ENCODE data around the gene CFAP20DC.

Gene CFAP20DC

DNA sequence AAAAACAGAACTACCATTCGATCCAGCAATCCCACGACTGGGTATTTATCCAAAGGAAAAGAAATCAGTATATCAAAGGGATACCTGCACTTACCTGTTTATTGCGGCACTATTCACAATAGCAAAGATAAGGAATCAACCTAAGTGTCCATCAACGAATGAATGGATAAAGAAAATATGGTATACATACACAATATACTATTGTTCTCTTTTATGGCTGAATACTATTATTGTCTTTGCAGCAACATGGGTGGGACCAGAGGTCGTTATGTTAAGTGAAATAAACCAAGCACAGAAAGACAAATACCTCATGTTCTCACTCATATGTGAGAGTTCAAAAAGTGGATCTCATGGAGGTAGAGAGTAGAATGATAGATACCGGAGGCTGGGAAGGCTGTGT, 264.9 kb downstream of the CFAP20DC start:
- Histone ChIP-seq H3K4me1 (ENCODE audit: low read length) (no peaks in the 10 kb centered on the region), H3K36me3 (replicated peaks; ENCODE audit: low read depth, low read length) (no peaks in the 10 kb centered on the region), H3K4me3 (ENCODE audit: low read length) (no peak overlapping the region), H3K9ac (ENCODE audit: low read length) (no peak overlapping the region), H3K27ac (ENCODE audit: low read length) (no peak overlapping the region), H3K9me3 (ENCODE audit: insufficient read depth, low read length) (peaks cover 7% of the 10 kb centered on the region; the same call in 1 of the 2 replicates), H3K27me3 (ENCODE audit: low read depth, low read length) (peaks cover 13% of the 10 kb centered on the region), H3K4me2 (ENCODE audit: low read length) (no peak overlapping the region), H3K79me2 (ENCODE audit: low read length) (no peaks in the 10 kb centered on the region), H2AFZ (ENCODE audit: low read depth, low read length) (no peak overlapping the region), H4K20me1 (ENCODE audit: insufficient read depth, low read length) (no peaks in the 10 kb centered on the region)
- no peak for TF ChIP-seq EZH2phosphoT487 (IDR thresholded peaks at IDR 0.05; ENCODE audit: low read depth)
- TF ChIP-seq, protein P1, sequence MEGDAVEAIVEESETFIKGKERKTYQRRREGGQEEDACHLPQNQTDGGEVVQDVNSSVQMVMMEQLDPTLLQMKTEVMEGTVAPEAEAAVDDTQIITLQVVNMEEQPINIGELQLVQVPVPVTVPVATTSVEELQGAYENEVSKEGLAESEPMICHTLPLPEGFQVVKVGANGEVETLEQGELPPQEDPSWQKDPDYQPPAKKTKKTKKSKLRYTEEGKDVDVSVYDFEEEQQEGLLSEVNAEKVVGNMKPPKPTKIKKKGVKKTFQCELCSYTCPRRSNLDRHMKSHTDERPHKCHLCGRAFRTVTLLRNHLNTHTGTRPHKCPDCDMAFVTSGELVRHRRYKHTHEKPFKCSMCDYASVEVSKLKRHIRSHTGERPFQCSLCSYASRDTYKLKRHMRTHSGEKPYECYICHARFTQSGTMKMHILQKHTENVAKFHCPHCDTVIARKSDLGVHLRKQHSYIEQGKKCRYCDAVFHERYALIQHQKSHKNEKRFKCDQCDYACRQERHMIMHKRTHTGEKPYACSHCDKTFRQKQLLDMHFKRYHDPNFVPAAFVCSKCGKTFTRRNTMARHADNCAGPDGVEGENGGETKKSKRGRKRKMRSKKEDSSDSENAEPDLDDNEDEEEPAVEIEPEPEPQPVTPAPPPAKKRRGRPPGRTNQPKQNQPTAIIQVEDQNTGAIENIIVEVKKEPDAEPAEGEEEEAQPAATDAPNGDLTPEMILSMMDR (IDR thresholded peaks at IDR 0.05; ENCODE audit: low read depth, low read length), result no peak

- no peak overlapping the region for H3K27ac ChIP-seq (ENCODE audit: low read length)
- H3K9ac ChIP-seq (ENCODE audit: low read length), result no peak overlapping the region
- H3K9me3 ChIP-seq (ENCODE audit: insufficient read depth, low read length), result peaks cover 11% of the 10 kb centered on the region; the same call in 1 of the 2 replicates
- H2AFZ ChIP-seq (ENCODE audit: low read depth, low read length), result no peak overlapping the region
- no peaks in the 10 kb centered on the region for H3K79me2 ChIP-seq (ENCODE audit: low read length)
- H3K4me1 ChIP-seq (ENCODE audit: low read length), result no peaks in the 10 kb centered on the region
- H3K4me2 ChIP-seq (ENCODE audit: low read length), result no peak overlapping the region
- H3K4me3 ChIP-seq (ENCODE audit: low read length), result no peak overlapping the region
- H3K36me3 ChIP-seq (replicated peaks; ENCODE audit: low read depth, low read length), result no peaks in the 10 kb centered on the region
- TF ChIP-seq EZH2phosphoT487 (IDR thresholded peaks at IDR 0.05; ENCODE audit: low read depth), result no peak
- TF ChIP-seq, protein P1 (IDR thresholded peaks at IDR 0.05; ENCODE audit: low read depth, low read length), result no peak
- no peaks in the 10 kb centered on the region for H4K20me1 ChIP-seq (ENCODE audit: insufficient read depth, low read length)
- H3K27me3 ChIP-seq (ENCODE audit: low read depth, low read length), result peaks cover 13% of the 10 kb centered on the region
These were observed 265.4 kb downstream of the CFAP20DC start for GRCh38 chr3:58784425-58784824.

- no peaks in the 10 kb centered on the region for H3K4me1 ChIP-seq (ENCODE audit: low read length)
- TF ChIP-seq, protein P1 (IDR thresholded peaks at IDR 0.05; ENCODE audit: low read depth, low read length), result no peak
- no peak for TF ChIP-seq EZH2phosphoT487 (IDR thresholded peaks at IDR 0.05; ENCODE audit: low read depth)
- no peak overlapping the region for H3K4me2 ChIP-seq (ENCODE audit: low read length)
- no peaks in the 10 kb centered on the region for H4K20me1 ChIP-seq (ENCODE audit: insufficient read depth, low read length)
- no peak overlapping the region for H3K27ac ChIP-seq (ENCODE audit: low read length)
- H2AFZ ChIP-seq (ENCODE audit: low read depth, low read length), result no peak overlapping the region
- H3K36me3 ChIP-seq (replicated peaks; ENCODE audit: low read depth, low read length), result no peaks in the 10 kb centered on the region
- no peak overlapping the region for H3K4me3 ChIP-seq (ENCODE audit: low read length)
- H3K9ac ChIP-seq (ENCODE audit: low read length), result no peak overlapping the region
- H3K27me3 ChIP-seq (ENCODE audit: low read depth, low read length), result peaks cover 13% of the 10 kb centered on the region
- peaks cover 11% of the 10 kb centered on the region; the same call in 1 of the 2 replicates for H3K9me3 ChIP-seq (ENCODE audit: insufficient read depth, low read length)
- no peaks in the 10 kb centered on the region for H3K79me2 ChIP-seq (ENCODE audit: low read length)
These were observed 266.0 kb downstream of the CFAP20DC start for GRCh38 chr3:58783845-58784244.

GRCh38 chr3:58779934-58780333, 269.9 kb downstream of the CFAP20DC start:
- Histone ChIP-seq H3K36me3 (replicated peaks; ENCODE audit: low read depth, low read length) (no peaks in the 10 kb centered on the region), H4K20me1 (ENCODE audit: insufficient read depth, low read length) (no peaks in the 10 kb centered on the region), H3K27me3 (ENCODE audit: low read depth, low read length) (no peaks in the 10 kb centered on the region), H3K9me3 (ENCODE audit: insufficient read depth, low read length) (peaks cover 11% of the 10 kb centered on the region; the same call in 1 of the 2 replicates), H3K79me2 (ENCODE audit: low read length) (no peaks in the 10 kb centered on the region), H2AFZ (ENCODE audit: low read depth, low read length) (no peak overlapping the region), H3K9ac (ENCODE audit: low read length) (no peak overlapping the region), H3K27ac (ENCODE audit: low read length) (no peak overlapping the region), H3K4me2 (ENCODE audit: low read length) (no peak overlapping the region), H3K4me1 (ENCODE audit: low read length) (no peaks in the 10 kb centered on the region), H3K4me3 (ENCODE audit: low read length) (no peak overlapping the region)
- TF ChIP-seq EZH2phosphoT487 (IDR thresholded peaks at IDR 0.05; ENCODE audit: low read depth), result no peak
- TF ChIP-seq, protein P1 (IDR thresholded peaks at IDR 0.05; ENCODE audit: low read depth, low read length), result no peak

Data from OCI-LY3 (cell line).